Activated CD8-positive, alpha-beta T cell treated with anti-CD3 and anti-CD28 coated beads, Interleukin-2, amount 10 ng/mL, durations not matched to agents 7 days and 5 days (primary cell): ENCODE measurements around the gene FGF22. TPM values are rescaled to one million over a fixed set of nuclear protein-coding genes. Genes with fewer than 3 reads are reported as not detected.

Source experiments
- ATAC-seq: fragments of 150-1000 bp; cut with Tn5 transposase; one replicate; pipeline ENCODE4 v1.10.0; 2021; ENCODE audit warnings: moderate library complexity
- CTCF ChIA-PET: fragments of 350-600 bp; sonication (Branson Sonifier 250); formaldehyde crosslinking; loops from one replicate; lab custom pipeline; 2021; ENCODE audit warnings: antibody characterized with exemption; lab: Charles Lee
- POLR2A ChIA-PET: fragments of 350-600 bp; sonication (Branson Sonifier 250); formaldehyde crosslinking; loops from one replicate; lab custom pipeline; 2021; ENCODE audit warnings: antibody characterized with exemption; lab: Charles Lee
- DNase-seq: peaks from one replicate; pipeline ENCODE4 v3.0.0-alpha.2; 2020
- H3K27ac Mint-ChIP-seq: one replicate; pipeline ENCODE4 v1.8.0; 2021; ENCODE audit warnings: mild to moderate bottlenecking, mixed read lengths
- H3K27me3 Mint-ChIP-seq: one replicate; pipeline ENCODE4 v1.8.0; 2021; ENCODE audit warnings: low read depth, mixed read lengths
- H3K36me3 Mint-ChIP-seq: one replicate; pipeline ENCODE4 v1.8.0; 2021; ENCODE audit warnings: low read depth, mixed read lengths
- H3K4me1 Mint-ChIP-seq: one replicate; pipeline ENCODE4 v1.8.0; 2021; ENCODE audit warnings: low read depth, mixed read lengths
- H3K4me3 Mint-ChIP-seq: one replicate; pipeline ENCODE4 v1.8.0; 2021; ENCODE audit warnings: mild to moderate bottlenecking, mixed read lengths
- H3K9me3 Mint-ChIP-seq: one replicate; pipeline ENCODE4 v1.8.0; 2022; ENCODE audit warnings: mixed read lengths; ENCODE audit not compliant: insufficient read depth
- total RNA-seq, 2 experiments: library from RNA; stranded (reverse); gene quantifications; one replicate each; pipeline ENCODE4 v1.2.3, GENCODE V29; 2021

Gene FGF22
- total RNA-seq, 2 experiments from 2014 or later: not detected

- Mint-ChIP-seq H3K4me3 (no peak overlapping the region), H3K36me3 (peaks cover 28% of the 10 kb centered on the region), H3K27ac (no peak overlapping the region), H3K27me3 (no peaks in the 10 kb centered on the region), H3K9me3 (no peaks in the 10 kb centered on the region), H3K4me1 (no peaks in the 10 kb centered on the region)
- ChIA-PET CTCF (no interaction called here), POLR2A (no interaction called here)
- no peak for ATAC-seq
- no peak for DNase-seq
These were observed 9.5 kb downstream of the FGF22 start for GRCh38 chr19:648904-649801.

- Mint-ChIP-seq H3K4me3 (no peak overlapping the region), H3K4me1 (peaks cover under 1% of the 10 kb centered on the region), H3K27me3 (no peaks in the 10 kb centered on the region), H3K27ac (no peak overlapping the region), H3K36me3 (peaks cover 26% of the 10 kb centered on the region), H3K9me3 (no peaks in the 10 kb centered on the region)
- DNase-seq (no peak), ATAC-seq (no peak)
- POLR2A ChIA-PET: no interaction called here
- CTCF ChIA-PET: no interaction called here
These were observed 10.4 kb downstream of the FGF22 start for GRCh38 chr19:650121-650520.

DNA sequence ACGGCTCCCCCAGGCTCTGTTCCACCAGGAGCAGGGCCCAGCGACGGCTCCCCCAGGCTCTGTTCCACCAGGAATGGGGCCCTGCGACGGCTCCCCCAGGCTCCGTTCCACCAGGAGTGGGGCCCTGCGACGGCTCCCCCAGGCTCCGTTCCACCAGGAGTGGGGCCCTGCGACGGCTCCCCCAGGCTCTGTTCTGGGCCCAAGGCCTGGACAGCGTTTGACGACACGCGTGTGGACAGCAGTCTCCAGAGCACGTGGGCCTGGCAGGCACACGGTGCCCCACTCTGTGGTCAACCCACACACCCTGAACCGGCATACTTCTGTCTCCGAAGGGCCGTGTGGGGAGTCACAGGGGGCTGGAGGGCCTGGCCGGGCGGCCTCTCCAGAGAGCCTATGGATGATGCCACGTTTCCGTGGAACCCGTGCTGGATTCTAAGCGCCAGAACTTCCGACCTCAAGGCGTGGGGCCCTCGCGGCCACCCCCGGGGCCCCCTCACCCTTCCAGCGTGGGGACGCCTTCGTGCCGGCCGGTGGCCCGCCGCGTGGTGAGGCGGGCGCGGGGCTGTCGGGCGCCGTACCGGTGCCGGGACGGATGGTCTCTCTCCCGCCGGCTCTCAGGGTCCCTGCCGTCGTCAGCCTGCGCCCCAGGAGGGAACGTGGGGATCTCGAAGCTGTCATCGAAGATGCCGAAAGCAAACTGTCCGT lies 11.6 kb downstream of the FGF22 start:
- no peak overlapping the region for H3K4me3 Mint-ChIP-seq
- ATAC-seq: no peak
- ChIA-PET POLR2A (no interaction called here), CTCF (no interaction called here)
- peaks cover 32% of the 10 kb centered on the region for H3K36me3 Mint-ChIP-seq
- no peaks in the 10 kb centered on the region for H3K9me3 Mint-ChIP-seq
- H3K27ac Mint-ChIP-seq: no peak overlapping the region
- no peaks in the 10 kb centered on the region for H3K27me3 Mint-ChIP-seq
- no peak for DNase-seq
- peaks cover 7% of the 10 kb centered on the region for H3K4me1 Mint-ChIP-seq

- Mint-ChIP-seq H3K9me3 (no peaks in the 10 kb centered on the region), H3K4me3 (no peak overlapping the region), H3K27me3 (no peaks in the 10 kb centered on the region), H3K36me3 (peaks cover 32% of the 10 kb centered on the region), H3K27ac (no peak overlapping the region), H3K4me1 (peaks cover 8% of the 10 kb centered on the region)
- ATAC-seq (no peak), DNase-seq (no peak)
- ChIA-PET CTCF (no interaction called here), POLR2A (interaction anchor here (0.6 kb wide), 1 partner anchor 9 kb away, joined by 3 read pairs; no protein-coding TSS in a partner anchor)
These were observed 12.3 kb downstream of the FGF22 start for GRCh38 chr19:651991-652390.

DNA sequence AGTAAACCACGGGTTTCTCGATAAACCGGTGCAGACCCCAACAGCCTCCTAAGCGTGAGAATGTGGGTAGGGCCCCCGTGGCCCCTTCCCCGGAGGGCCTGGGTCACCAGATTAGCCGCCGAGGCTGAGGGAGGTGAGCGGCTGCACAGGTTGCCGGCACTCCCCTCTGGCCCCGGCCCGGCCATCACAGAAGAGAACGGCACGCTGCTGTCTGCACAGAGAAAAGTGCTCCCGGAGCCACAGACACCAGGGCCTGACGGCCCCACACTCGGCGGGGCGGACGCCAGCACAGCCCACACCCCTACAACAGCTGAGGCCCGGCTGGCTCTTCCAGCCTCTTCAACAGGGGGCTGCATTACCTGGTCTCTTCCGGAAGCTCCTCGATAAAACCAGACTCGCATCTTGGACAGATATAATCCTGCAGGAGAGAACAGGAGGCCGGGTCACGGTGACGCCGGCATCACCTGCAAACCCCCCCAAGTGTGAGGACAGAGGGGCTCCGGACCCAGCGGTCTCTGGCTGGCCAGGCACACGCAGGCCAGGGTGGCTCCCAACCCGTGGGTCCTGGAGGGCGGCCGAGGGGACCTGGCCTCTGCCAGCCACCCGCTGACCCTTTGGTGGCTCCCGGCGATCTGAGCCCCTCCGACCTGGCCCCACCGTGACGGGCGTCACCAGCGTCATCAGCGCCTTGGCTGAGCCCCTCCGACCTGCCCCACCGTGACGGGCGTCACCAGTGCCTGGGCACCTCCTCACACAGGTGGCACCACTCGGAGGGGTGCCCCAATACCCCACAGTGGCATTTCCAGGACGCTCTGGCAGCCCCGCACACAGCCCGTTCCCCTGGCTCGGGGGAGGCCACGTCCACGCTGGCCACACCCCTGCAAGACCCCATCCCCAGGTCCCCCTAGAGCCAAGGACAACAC lies 13.0 kb downstream of the FGF22 start:
- Mint-ChIP-seq H3K9me3 (no peaks in the 10 kb centered on the region), H3K36me3 (peaks cover 40% of the 10 kb centered on the region), H3K27me3 (no peaks in the 10 kb centered on the region), H3K27ac (no peak overlapping the region), H3K4me3 (no peak overlapping the region), H3K4me1 (peaks cover 12% of the 10 kb centered on the region)
- no peak for ATAC-seq
- POLR2A ChIA-PET: interaction anchor here (0.6 kb wide), 1 partner anchor 10 kb away, joined by 3 read pairs; no protein-coding TSS in a partner anchor
- DNase-seq: no peak
- CTCF ChIA-PET: no interaction called here

- ChIA-PET CTCF (no interaction called here), POLR2A (interaction anchor here (0.6 kb wide), 1 partner anchor 21 kb away, joined by 4 read pairs; no protein-coding TSS in a partner anchor)
- H3K36me3 Mint-ChIP-seq: peaks cover 40% of the 10 kb centered on the region
- no peaks in the 10 kb centered on the region for H3K9me3 Mint-ChIP-seq
- H3K4me1 Mint-ChIP-seq: peaks cover 12% of the 10 kb centered on the region
- DNase-seq (no peak), ATAC-seq (no peak)
- no peak overlapping the region for H3K4me3 Mint-ChIP-seq
- no peak overlapping the region for H3K27ac Mint-ChIP-seq
- no peaks in the 10 kb centered on the region for H3K27me3 Mint-ChIP-seq
These were observed 13.7 kb downstream of the FGF22 start for GRCh38 chr19:653425-653824.

- Mint-ChIP-seq H3K36me3 (peaks cover 36% of the 10 kb centered on the region), H3K27me3 (no peaks in the 10 kb centered on the region), H3K4me3 (no peak overlapping the region), H3K27ac (no peak overlapping the region), H3K4me1 (peaks cover 28% of the 10 kb centered on the region), H3K9me3 (no peaks in the 10 kb centered on the region)
- ChIA-PET POLR2A (no interaction called here), CTCF (no interaction called here)
- ATAC-seq: no peak
- DNase-seq: no peak
These were observed 16.0 kb downstream of the FGF22 start for GRCh38 chr19:655691-656090.

DNA sequence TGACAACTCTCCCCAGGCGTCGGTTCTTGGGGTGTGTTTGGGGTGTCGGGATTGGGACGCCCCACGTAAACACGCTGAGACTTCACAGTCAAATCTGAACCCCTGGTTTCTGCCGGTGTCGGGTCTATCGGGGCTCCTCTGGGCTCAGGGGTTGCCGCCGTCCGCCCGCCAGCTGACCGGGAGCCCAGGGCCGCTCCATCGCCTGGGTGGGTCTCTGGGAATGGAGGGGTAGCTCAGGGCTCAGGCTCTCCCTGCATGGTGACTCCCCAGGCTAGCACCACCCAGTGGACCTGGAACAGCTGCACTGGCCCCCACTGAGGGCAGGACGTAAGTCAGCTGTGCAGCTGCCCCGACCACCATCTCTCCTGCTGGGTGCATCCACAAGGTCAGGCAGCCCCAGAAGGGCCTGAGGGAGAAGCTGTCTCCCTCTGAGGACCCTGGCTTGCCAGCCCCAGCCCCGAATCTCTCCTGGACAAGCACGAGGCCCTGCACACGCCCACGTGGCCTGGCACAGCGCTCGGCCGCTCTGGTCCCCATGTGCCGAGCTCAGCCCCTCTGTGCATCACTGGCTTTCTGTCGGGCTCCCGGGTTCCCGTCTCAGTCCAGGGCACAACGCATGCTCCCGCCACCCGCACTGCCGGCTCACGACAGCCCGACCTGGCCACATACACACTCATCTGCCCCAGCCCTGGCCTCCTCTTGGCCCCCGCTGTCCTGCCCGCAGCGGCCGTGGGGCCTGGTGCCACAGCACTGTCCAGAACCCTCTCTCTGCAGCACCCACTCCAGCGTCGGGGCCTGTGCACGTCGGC lies 17.3 kb downstream of the FGF22 start:
- DNase-seq (no peak), ATAC-seq (no peak)
- CTCF ChIA-PET: no interaction called here
- Mint-ChIP-seq H3K4me1 (peaks cover 35% of the 10 kb centered on the region), H3K36me3 (peaks cover 44% of the 10 kb centered on the region), H3K4me3 (no peak overlapping the region), H3K27ac (no peak overlapping the region), H3K27me3 (no peaks in the 10 kb centered on the region), H3K9me3 (no peaks in the 10 kb centered on the region)
- POLR2A ChIA-PET: no interaction called here

- POLR2A ChIA-PET: no interaction called here
- ATAC-seq: no peak
- no peak overlapping the region for H3K4me3 Mint-ChIP-seq
- H3K36me3 Mint-ChIP-seq: peaks cover 43% of the 10 kb centered on the region
- H3K9me3 Mint-ChIP-seq: no peaks in the 10 kb centered on the region
- H3K27ac Mint-ChIP-seq: no peak overlapping the region
- H3K4me1 Mint-ChIP-seq: peaks cover 35% of the 10 kb centered on the region
- no peaks in the 10 kb centered on the region for H3K27me3 Mint-ChIP-seq
- no peak for DNase-seq
- CTCF ChIA-PET: no interaction called here
These were observed 17.9 kb downstream of the FGF22 start for GRCh38 chr19:657611-658010.

- ChIA-PET POLR2A (no interaction called here), CTCF (no interaction called here)
- H3K4me1 Mint-ChIP-seq: peaks cover 36% of the 10 kb centered on the region
- no peak overlapping the region for H3K4me3 Mint-ChIP-seq
- H3K27me3 Mint-ChIP-seq: no peaks in the 10 kb centered on the region
- DNase-seq: no peak
- H3K36me3 Mint-ChIP-seq: peaks cover 41% of the 10 kb centered on the region
- ATAC-seq: no peak
- no peaks in the 10 kb centered on the region for H3K9me3 Mint-ChIP-seq
- H3K27ac Mint-ChIP-seq: no peak overlapping the region
These were observed 18.6 kb downstream of the FGF22 start for GRCh38 chr19:658059-658839.
